22Rv1 (cell line): Measurements from ENCODE around the gene ZKSCAN2.
A peak's percentile ranks its signal among the peaks of the same experiment; 100 is the strongest.

ENCODE experiments used
- H3K27ac ChIP-seq: fragments of 450-650 bp; 2 replicates; pipeline ENCODE4 v1.5.1; 2017
- ZFX ChIP-seq: fragments of 450-650 bp; IDR thresholded peaks from 2 replicates; pipeline ENCODE4 v1.6.1; 2017; ENCODE audit warnings: antibody characterized with exemption, borderline replicate concordance
- TF ChIP-seq, protein P1 (sequence below): fragments of 450-650 bp; IDR thresholded peaks from 2 replicates; pipeline ENCODE4 v1.5.1; 2017; ENCODE audit warnings: mild to moderate bottlenecking

The ZKSCAN2 gene

DNA sequence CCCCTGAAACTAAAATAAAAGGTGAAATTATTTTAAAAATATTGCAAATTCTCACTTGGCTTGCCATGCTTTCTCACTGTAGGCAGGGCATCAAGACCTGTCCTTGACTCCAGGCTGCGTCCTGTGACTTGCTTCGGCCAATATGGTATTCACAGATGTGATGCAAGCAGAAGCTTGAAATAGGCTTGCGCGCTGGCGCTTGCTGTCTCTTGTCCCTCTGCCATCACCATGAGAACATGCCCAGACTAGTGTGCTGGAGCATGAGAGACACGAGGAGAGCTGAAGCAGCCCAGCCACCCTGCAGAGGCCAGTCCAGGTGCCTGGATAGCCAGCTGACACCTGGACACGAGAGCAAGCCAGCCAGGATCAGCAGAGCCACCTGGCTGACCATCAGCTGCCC lies 21.8 kb upstream of the ZKSCAN2 start:
- no peak overlapping the region for H3K27ac ChIP-seq

DNA sequence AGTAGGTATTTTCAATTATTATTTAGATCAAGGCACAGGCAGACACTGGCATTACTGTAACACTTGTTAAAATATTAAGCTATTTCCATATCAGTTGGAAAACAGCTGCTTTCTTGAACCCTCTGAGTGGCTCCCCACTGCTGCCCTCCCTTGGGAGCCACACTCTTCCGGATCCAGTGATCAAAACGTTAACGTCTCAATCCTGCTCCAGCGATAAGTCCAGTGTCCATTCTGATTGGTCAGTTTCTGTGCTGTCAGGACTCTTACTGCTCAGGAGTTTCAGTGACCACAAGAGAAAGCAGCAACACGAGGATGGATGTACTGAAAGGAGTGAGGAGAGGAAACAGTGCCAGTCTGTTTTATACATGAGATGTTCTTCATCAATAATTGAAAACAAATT lies 13.8 kb upstream of the ZKSCAN2 start:
- H3K27ac ChIP-seq = no peak overlapping the region
- TF ChIP-seq, protein P1, sequence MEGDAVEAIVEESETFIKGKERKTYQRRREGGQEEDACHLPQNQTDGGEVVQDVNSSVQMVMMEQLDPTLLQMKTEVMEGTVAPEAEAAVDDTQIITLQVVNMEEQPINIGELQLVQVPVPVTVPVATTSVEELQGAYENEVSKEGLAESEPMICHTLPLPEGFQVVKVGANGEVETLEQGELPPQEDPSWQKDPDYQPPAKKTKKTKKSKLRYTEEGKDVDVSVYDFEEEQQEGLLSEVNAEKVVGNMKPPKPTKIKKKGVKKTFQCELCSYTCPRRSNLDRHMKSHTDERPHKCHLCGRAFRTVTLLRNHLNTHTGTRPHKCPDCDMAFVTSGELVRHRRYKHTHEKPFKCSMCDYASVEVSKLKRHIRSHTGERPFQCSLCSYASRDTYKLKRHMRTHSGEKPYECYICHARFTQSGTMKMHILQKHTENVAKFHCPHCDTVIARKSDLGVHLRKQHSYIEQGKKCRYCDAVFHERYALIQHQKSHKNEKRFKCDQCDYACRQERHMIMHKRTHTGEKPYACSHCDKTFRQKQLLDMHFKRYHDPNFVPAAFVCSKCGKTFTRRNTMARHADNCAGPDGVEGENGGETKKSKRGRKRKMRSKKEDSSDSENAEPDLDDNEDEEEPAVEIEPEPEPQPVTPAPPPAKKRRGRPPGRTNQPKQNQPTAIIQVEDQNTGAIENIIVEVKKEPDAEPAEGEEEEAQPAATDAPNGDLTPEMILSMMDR = no peak
- no peak for TF ChIP-seq ZFX

More for the DNA sequence above, 21.8 kb upstream of the ZKSCAN2 start:
- TF ChIP-seq, protein P1 = no peak
- no peak for TF ChIP-seq ZFX

DNA sequence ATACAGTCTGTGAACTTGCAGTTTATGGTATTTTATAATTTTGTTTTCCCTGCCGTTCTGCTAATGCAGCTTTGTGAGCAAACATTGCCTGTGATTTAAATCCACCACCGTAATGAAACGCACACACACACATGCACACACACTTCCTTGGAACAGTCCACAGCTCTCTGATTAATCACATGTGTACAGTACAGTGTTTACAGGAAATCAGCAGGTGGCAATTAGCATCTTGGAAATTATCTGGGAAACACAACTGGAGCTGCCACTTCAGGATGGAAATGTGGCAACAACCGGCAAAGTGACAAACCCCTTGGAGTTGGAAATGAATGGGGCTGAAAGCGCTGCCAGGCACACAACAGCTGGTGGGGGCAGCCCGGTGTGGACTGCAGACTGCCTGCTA lies 12.9 kb upstream of the ZKSCAN2 start:
- no peak for TF ChIP-seq ZFX
- TF ChIP-seq, protein P1 = no peak
- H3K27ac ChIP-seq = no peak overlapping the region

DNA sequence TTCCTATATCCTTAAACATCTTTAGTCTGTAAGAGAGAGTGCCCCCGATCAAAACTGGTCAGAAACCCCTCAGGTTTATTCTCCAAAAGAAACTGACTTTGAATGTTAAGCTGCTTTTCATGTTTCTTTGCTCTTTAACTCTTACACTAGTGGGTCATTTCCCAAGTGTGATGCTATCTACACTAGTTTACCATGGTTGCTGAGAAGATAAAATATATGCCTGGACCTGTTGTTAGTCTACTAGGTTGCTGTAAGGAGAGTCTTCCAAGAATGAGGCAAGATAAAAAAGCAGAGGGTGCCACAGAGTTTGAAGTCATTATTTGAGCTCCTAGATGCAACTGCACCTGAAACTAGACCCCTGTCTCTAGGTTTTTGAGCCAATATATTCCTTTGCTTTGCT lies 12.2 kb upstream of the ZKSCAN2 start:
- H3K27ac ChIP-seq = no peak overlapping the region
- TF ChIP-seq, protein P1 = no peak
- no peak for TF ChIP-seq ZFX

DNA sequence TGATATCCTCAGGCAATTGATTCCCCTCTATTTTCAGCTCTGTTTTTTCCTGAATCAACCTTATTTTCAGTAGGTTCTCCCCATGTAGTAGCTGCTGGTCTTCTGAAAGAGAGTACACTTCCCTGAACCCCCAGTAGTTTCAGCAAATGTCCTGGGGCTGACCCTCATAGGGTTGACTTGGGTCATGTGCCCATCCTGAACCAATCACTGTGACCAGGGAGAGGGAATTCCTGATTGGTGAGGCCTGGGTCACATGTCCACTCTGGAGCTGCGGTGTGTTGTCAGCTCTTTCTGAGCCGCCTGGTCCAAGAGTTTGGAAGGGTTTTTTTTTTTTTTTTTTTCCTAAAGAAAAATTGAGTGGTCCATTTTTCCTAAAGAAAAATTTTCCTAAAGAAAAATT lies 8.3 kb upstream of the ZKSCAN2 start:
- TF ChIP-seq ZFX = no peak
- TF ChIP-seq, protein P1 = no peak
- no peak overlapping the region for H3K27ac ChIP-seq

DNA sequence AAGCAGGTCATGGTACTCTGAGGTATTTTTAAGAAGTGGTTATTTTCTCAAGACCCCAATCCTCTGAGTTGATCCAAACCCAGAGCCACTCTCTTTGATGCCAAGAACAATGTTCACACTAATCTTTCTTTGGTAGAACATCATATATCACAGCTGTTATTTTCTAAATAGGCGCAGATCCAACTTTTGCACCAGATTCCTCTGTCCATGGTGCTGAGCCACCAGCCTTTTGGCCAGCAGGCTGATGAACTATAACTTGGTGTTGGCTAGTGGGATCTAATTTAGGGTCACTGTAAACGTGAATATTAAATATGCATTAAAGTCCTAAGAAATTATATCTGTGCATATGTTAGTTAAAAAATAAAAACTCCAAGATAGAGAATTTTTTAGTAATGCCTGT lies 7.0 kb upstream of the ZKSCAN2 start:
- H3K27ac ChIP-seq = no peak overlapping the region
- TF ChIP-seq ZFX = no peak
- TF ChIP-seq, protein P1 = no peak

DNA sequence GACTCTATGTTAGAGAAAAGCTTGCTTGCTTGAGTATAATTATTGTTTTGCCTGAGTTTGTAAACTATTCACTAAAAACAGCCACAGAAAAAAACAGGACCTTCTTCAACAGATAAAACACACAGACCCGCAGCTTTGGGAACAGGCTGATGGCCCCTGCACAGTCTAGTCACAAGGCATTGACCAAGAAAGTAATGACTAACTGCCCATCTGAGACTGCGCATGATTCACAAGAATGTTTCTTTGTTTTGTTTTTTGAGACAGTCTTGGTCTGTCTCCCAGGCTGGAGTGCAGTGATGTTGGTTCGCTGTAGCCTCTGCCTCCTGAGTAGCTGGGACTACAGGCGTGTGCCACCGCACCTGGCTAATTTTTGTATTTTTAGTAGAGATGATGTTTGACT lies 2.8 kb upstream of the ZKSCAN2 start:
- no peak overlapping the region for H3K27ac ChIP-seq
- no peak for TF ChIP-seq ZFX

DNA sequence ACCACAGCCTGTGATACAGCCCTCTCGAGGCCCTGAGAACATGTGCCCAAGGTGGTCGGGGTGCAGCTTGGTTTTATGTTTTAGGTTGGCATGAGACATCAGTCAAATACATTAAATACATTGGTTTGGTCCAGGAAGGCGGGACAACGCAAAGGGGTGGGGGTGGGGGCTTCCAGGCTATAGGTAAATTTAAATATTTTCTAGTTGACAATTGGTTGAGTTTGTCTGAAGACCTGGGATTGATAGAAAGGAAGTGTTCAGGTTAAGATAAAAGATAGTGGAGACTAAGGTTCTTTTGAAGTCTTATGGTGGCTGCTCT lies 1.2 kb upstream of the ZKSCAN2 start:
- H3K27ac ChIP-seq = peak overlapping the region; percentile 96
- TF ChIP-seq, protein P1 = no peak
